Activated naive CD8-positive, alpha-beta T cell treated with anti-CD3 and anti-CD28 coated beads, Interleukin-2, amount 10 ng/mL, durations not matched to agents 7 days and 5 days (primary cell): ENCODE measurements around the gene SYN1. TPM values are rescaled to one million over a fixed set of nuclear protein-coding genes. Genes with fewer than 3 reads are reported as not detected.
"Not testable (repeated sequence)": the region's sequence is repeated elsewhere in the genome, so short reads cannot be mapped to it uniquely, and the experiment has no call there.

ENCODE experiments used
- ATAC-seq: fragments of 150-1000 bp; cut with Tn5 transposase; one replicate; pipeline ENCODE4 v1.10.0; 2021; ENCODE audit warnings: low read depth, moderate library complexity
- POLR2A ChIA-PET: fragments of 350-600 bp; sonication (Branson Sonifier 250); formaldehyde crosslinking; loops from one replicate; lab custom pipeline; 2021; ENCODE audit warnings: antibody characterized with exemption; lab: Charles Lee
- DNase-seq: peaks from one replicate; pipeline ENCODE4 v3.0.0; 2021
- H3K27ac Mint-ChIP-seq: one replicate; pipeline ENCODE4 v1.8.0; 2022; ENCODE audit warnings: mild to moderate bottlenecking, mixed read lengths
- H3K27me3 Mint-ChIP-seq: one replicate; pipeline ENCODE4 v1.8.0; 2022; ENCODE audit warnings: mild to moderate bottlenecking, moderate library complexity, mixed read lengths
- H3K36me3 Mint-ChIP-seq: one replicate; pipeline ENCODE4 v1.8.0; 2021; ENCODE audit warnings: mild to moderate bottlenecking, mixed read lengths
- H3K4me1 Mint-ChIP-seq: one replicate; pipeline ENCODE4 v1.8.0; 2021; ENCODE audit warnings: mixed read lengths
- H3K4me3 Mint-ChIP-seq: one replicate; pipeline ENCODE4 v1.8.0; 2022; ENCODE audit warnings: mild to moderate bottlenecking, moderate library complexity, mixed read lengths
- H3K9me3 Mint-ChIP-seq: one replicate; pipeline ENCODE4 v1.8.0; 2021; ENCODE audit warnings: mixed read lengths
- total RNA-seq, 2 experiments: library from RNA; stranded (reverse); gene quantifications; one replicate each; pipeline ENCODE4 v1.2.3, GENCODE V29; 2021

The SYN1 gene
- total RNA-seq, 2 experiments from 2014 or later: 0.37 to 1.00 TPM

DNA sequence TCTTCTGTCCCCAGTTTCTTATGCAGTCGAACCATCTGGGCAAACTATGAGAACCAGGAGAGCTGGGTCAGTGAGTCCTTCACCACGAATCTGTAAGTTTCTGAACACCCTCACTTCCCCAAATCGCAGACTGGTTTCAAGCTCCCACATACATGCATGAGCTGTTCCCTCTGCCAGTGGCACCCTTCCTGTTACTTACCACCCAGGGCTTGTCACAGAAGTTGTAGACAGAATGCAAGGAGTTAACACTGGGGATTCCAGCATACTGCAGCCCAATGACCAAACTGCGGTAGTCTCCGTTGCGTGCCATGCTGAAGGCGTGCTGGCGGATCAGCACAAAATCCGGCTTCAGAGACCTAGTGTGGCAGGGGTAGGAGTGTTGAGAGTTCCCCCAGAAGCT lies 14.6 kb downstream of the SYN1 start:
- H3K4me3 Mint-ChIP-seq: no peak overlapping the region
- H3K27ac Mint-ChIP-seq: no peak overlapping the region
- H3K9me3 Mint-ChIP-seq: no peaks in the 10 kb centered on the region
- ATAC-seq (no peak), DNase-seq (no peak)
- POLR2A ChIA-PET: no interaction called here
- peaks cover 4% of the 10 kb centered on the region for H3K4me1 Mint-ChIP-seq
- no peaks in the 10 kb centered on the region for H3K27me3 Mint-ChIP-seq
- H3K36me3 Mint-ChIP-seq: no peaks in the 10 kb centered on the region

DNA sequence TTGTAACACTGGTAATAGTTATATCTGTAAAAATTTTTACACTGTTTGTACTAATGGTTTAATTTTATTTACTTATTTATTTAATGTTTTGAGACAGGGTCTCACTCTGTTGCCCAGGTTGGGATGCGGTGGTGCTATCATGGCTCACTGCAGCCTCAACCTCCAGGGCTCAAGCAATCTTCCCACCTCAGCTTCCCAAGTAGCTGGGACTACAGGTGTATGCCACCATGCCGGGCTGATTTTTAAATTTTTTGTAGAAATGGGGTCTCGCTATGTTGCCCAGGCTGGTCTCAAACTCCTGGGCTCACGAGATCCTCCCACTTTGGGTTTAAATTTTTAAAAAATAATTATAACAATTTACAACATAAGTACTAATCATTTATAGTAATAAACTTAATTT lies 16.5 kb downstream of the SYN1 start:
- POLR2A ChIA-PET, H3K36me3 Mint-ChIP-seq, DNase-seq, H3K9me3 Mint-ChIP-seq, H3K4me3 Mint-ChIP-seq, H3K27ac Mint-ChIP-seq, H3K27me3 Mint-ChIP-seq, ATAC-seq, H3K4me1 Mint-ChIP-seq: not testable (repeated sequence)

DNA sequence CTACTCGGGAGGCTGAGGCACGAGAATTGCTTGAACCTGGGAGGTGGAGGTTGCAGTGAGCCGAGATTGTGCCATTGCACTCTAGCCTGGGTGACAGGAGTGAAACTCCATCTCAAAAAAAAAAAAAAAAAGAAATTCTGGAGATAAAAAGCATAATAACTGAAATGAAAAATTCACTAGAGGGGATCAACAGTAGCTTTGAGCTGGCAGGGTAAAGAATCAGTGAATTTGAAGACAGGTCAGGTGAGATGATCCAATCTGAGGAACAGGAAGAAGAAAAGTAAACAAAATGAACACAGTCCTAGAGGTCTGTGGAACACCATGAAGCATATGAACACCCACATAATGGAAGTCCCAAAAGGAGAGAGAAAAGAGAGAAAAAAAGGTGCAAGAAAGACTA lies 22.4 kb downstream of the SYN1 start:
- POLR2A ChIA-PET: interaction anchor here (0.6 kb wide), 1 partner anchor 873 kb away, joined by 3 read pairs; no protein-coding TSS in a partner anchor
- no peak for DNase-seq
- Mint-ChIP-seq H3K27me3 (peaks cover 2% of the 10 kb centered on the region), H3K4me1 (peaks cover 7% of the 10 kb centered on the region), H3K36me3 (peaks cover 9% of the 10 kb centered on the region), H3K27ac (no peak overlapping the region), H3K9me3 (peaks cover 5% of the 10 kb centered on the region), H3K4me3 (no peak overlapping the region)
- no peak for ATAC-seq

DNA sequence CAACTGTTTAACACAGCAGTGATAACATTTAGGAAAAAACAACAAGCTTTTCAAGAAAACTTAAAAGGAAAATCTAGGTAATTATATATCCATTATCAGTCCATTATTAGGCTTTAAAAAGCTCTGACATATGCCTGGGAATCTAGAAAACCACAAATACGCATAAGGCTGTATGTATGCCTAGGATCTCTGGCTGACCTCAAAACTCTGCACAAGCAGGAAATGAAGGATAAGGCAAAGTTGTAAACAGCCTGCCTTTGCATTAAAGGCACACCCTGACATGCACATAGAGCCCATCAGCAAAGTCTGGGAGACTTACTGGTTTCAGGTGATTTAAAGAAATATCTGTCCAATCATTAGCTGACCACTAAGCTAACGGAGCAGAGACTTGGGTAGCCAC lies 23.4 kb downstream of the SYN1 start:
- H3K4me3 Mint-ChIP-seq: no peak overlapping the region
- no peak for ATAC-seq
- peak overlapping the region; percentile 58 for H3K27ac Mint-ChIP-seq

DNA sequence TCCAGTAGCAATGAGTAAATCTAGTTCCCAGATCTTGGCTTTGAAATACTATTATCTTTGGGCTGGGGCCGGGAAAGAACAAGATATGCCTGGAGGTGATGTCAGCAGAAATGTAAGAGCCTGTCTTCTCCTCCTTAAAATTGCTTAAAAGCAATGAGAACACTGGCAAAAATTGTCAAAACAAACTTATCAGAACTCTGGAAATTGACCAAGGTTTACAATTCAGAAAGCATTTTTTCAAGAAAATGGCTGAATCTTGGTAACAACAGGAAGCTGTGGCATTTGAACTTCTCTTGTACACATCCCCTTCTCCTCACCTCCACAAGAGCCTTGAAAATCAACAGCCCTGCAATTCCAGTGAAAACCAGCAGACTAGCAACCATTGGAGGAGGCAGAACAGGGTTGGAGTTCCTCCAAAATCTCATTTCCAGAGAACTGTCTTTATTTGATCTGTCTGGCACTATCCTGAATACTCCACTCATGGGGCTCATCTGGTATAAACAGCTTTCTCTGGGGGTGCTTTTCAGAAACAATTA lies 23.9 kb downstream of the SYN1 start:
- H3K27ac Mint-ChIP-seq: peak overlapping the region; percentile 58
- POLR2A ChIA-PET: interaction anchor here (0.6 to 1.4 kb wide), 2 partner anchors 40 to 363 kb away, joined by 3 read pairs; partner anchors contain the start of gene USP11
- peaks cover 5% of the 10 kb centered on the region for H3K9me3 Mint-ChIP-seq
- peaks cover 2% of the 10 kb centered on the region for H3K27me3 Mint-ChIP-seq
- H3K36me3 Mint-ChIP-seq: peaks cover 9% of the 10 kb centered on the region
- DNase-seq (no peak), ATAC-seq (no peak)
- H3K4me1 Mint-ChIP-seq: peaks cover 7% of the 10 kb centered on the region
- H3K4me3 Mint-ChIP-seq: no peak overlapping the region

More for the DNA sequence above, 23.4 kb downstream of the SYN1 start:
- Mint-ChIP-seq H3K27me3 (peaks cover 2% of the 10 kb centered on the region), H3K36me3 (peaks cover 9% of the 10 kb centered on the region), H3K4me1 (peaks cover 7% of the 10 kb centered on the region), H3K9me3 (peaks cover 5% of the 10 kb centered on the region)
- DNase-seq: no peak
- POLR2A ChIA-PET: interaction anchor here (0.6 to 1.4 kb wide), 2 partner anchors 40 to 363 kb away, joined by 3 read pairs; partner anchors contain the start of gene USP11

DNA sequence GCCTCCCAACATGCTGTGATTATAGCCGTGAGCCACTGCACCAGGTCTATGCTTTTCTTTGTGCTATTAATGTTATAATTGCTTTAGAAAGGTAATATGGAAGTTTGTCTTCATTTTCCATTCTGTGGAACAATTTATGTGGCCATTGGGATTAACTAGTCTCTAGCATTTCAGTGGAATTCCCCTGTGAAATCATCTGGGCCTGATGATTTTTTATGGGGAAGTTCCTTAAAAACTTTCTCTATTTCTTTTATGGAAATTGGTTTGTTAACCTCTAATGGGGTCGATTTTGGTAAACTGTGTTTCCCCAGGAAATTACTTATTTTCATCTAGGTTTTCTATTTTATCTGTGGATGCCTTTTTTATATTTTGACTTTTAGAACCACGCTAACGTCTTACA lies 26.1 kb downstream of the SYN1 start:
- H3K27ac Mint-ChIP-seq: no peak overlapping the region
- H3K9me3 Mint-ChIP-seq: peaks cover 5% of the 10 kb centered on the region
- H3K4me3 Mint-ChIP-seq: no peak overlapping the region
- DNase-seq (no peak), ATAC-seq (no peak)
- H3K4me1 Mint-ChIP-seq: peaks cover 7% of the 10 kb centered on the region
- POLR2A ChIA-PET: no interaction called here
- H3K36me3 Mint-ChIP-seq: peaks cover 9% of the 10 kb centered on the region
- H3K27me3 Mint-ChIP-seq: peaks cover 2% of the 10 kb centered on the region

GRCh38 chrX:47590984-47591383 lies 28.7 kb downstream of the SYN1 start:
- peaks cover 1% of the 10 kb centered on the region for H3K9me3 Mint-ChIP-seq
- H3K4me1 Mint-ChIP-seq: peaks cover 4% of the 10 kb centered on the region
- no peak overlapping the region for H3K27ac Mint-ChIP-seq
- POLR2A ChIA-PET: no interaction called here
- DNase-seq (no peak), ATAC-seq (no peak)
- no peaks in the 10 kb centered on the region for H3K27me3 Mint-ChIP-seq
- H3K4me3 Mint-ChIP-seq: no peak overlapping the region
- H3K36me3 Mint-ChIP-seq: peaks cover 2% of the 10 kb centered on the region

- no peak overlapping the region for H3K4me3 Mint-ChIP-seq
- H3K9me3 Mint-ChIP-seq: no peaks in the 10 kb centered on the region
- H3K27me3 Mint-ChIP-seq: no peaks in the 10 kb centered on the region
- DNase-seq: no peak
- H3K27ac Mint-ChIP-seq: no peak overlapping the region
- POLR2A ChIA-PET: no interaction called here
- H3K36me3 Mint-ChIP-seq: peaks cover 7% of the 10 kb centered on the region
- peaks cover 7% of the 10 kb centered on the region for H3K4me1 Mint-ChIP-seq
- ATAC-seq: no peak
These were observed 31.5 kb downstream of the SYN1 start for GRCh38 chrX:47587906-47588735.

- H3K27ac Mint-ChIP-seq: no peak overlapping the region
- DNase-seq (no peak), ATAC-seq (no peak)
- no peak overlapping the region for H3K4me3 Mint-ChIP-seq
- no peaks in the 10 kb centered on the region for H3K27me3 Mint-ChIP-seq
- POLR2A ChIA-PET: no interaction called here
- peaks cover 7% of the 10 kb centered on the region for H3K36me3 Mint-ChIP-seq
- no peaks in the 10 kb centered on the region for H3K9me3 Mint-ChIP-seq
- H3K4me1 Mint-ChIP-seq: peaks cover 7% of the 10 kb centered on the region
These were observed 32.4 kb downstream of the SYN1 start for GRCh38 chrX:47587091-47587891.

GRCh38 chrX:47586043-47586787 lies 33.4 kb downstream of the SYN1 start:
- Mint-ChIP-seq H3K27ac (no peak overlapping the region), H3K9me3 (no peaks in the 10 kb centered on the region), H3K36me3 (peaks cover 7% of the 10 kb centered on the region), H3K27me3 (no peaks in the 10 kb centered on the region), H3K4me1 (peaks cover 12% of the 10 kb centered on the region), H3K4me3 (no peak overlapping the region)
- DNase-seq: no peak
- no peak for ATAC-seq
- POLR2A ChIA-PET: no interaction called here

- Mint-ChIP-seq H3K36me3 (peaks cover 7% of the 10 kb centered on the region), H3K4me1 (peaks cover 12% of the 10 kb centered on the region), H3K27me3 (no peaks in the 10 kb centered on the region), H3K4me3 (no peak overlapping the region), H3K27ac (no peak overlapping the region), H3K9me3 (no peaks in the 10 kb centered on the region)
- DNase-seq (no peak), ATAC-seq (no peak)
- POLR2A ChIA-PET: no interaction called here
These were observed 34.4 kb downstream of the SYN1 start for GRCh38 chrX:47585273-47585672.

- no peak for DNase-seq
- POLR2A ChIA-PET: no interaction called here
- H3K4me3 Mint-ChIP-seq: no peak overlapping the region
- peaks cover 7% of the 10 kb centered on the region for H3K36me3 Mint-ChIP-seq
- no peak overlapping the region for H3K27ac Mint-ChIP-seq
- no peaks in the 10 kb centered on the region for H3K27me3 Mint-ChIP-seq
- no peak for ATAC-seq
- H3K9me3 Mint-ChIP-seq: no peaks in the 10 kb centered on the region
- H3K4me1 Mint-ChIP-seq: peaks cover 13% of the 10 kb centered on the region
These were observed 34.9 kb downstream of the SYN1 start for GRCh38 chrX:47584714-47585113.
